Measurements from ENCODE around the gene TMEM63A.

DNA sequence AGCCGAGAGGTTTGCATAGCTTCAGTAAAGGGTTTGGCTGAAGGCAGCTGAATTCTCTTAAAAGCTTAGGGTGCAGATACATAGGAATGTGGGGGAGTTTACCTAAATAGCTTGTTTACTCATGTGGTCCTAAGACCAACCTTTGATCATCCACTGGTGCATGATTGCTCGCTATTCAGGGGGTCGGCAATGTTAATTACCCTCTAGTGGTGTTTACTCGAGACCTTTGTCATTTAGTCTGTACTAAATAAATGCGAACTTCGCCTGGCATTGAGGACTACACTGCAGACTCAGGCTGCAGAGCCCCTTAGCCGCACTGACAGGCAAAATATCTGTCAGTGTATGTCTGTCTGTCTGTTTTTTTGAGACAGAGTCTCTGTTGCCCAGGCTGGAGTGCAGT lies 31.8 kb downstream of the TMEM63A start:
- TF ChIP-seq CTCF (IDR thresholded peaks at IDR 0.05) (no peak), REST (IDR thresholded peaks at IDR 0.05; ENCODE audit: insufficient read depth in 1 of 2, low read depth in 2 of 2, low read length in 1 of 2) (no peak), POLR2AphosphoS5 (IDR thresholded peaks at IDR 0.05; ENCODE audit: low read depth, low read length) (no peak), SIN3A (IDR thresholded peaks at IDR 0.05; ENCODE audit: borderline replicate concordance, insufficient read depth, low read depth, low read length) (no peak), TCF7L2 (IDR thresholded peaks at IDR 0.05; ENCODE audit: low read depth, low read length) (no peak)

Measured in Panc1 (cell line).